H54 (cell line): Measurements from ENCODE around the gene CREG2.
A peak's percentile ranks its signal among the peaks of the same experiment; 100 is the strongest.

Source experiments
- DNase-seq: peaks from one replicate; pipeline ENCODE4 v3.0.0; 2011; ENCODE audit warnings: low spot score, mixed read lengths; ENCODE audit not compliant: insufficient read length
- FAIRE-seq: peaks from 3 replicates; lab custom pipeline; 2011; peaks lifted over from hg19 to GRCh38; lab: Jason Lieb, UNC
- POLR2A ChIP-seq: IDR thresholded peaks from 2 replicates; pipeline ENCODE4 v1.6.1; 2011; ENCODE audit warnings: low read depth, mild to moderate bottlenecking, low read length

Gene CREG2

DNA sequence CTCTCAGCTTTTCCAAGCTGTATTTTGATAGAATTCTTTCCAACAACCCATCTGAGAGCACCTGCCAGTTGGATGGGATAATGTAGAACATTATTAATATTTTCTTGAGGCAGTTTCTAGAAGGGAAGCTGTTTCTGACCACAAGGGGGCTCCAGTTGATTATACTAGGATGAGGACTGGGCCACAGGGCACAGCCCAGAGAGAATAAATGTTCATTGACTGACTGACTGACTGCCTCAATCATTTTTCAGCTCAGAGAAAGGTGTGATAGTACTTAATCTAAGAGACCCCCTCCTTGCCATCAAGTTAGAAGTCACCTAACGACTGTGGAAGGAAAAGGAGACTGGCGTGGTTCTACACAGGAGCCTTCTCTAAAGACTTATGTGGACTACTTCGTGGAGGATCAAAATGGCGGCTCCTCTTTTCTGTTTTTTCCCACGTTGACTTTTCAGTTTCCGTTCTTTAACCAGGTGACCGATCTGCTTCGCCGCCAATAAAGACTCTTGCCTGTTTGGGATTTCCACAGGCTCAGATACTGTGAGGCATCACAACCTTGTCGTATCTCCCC, 31.9 kb upstream of the CREG2 start:
- DNase-seq (peak; percentile 47), FAIRE-seq (no peak)
- TF ChIP-seq POLR2A = no peak

DNA sequence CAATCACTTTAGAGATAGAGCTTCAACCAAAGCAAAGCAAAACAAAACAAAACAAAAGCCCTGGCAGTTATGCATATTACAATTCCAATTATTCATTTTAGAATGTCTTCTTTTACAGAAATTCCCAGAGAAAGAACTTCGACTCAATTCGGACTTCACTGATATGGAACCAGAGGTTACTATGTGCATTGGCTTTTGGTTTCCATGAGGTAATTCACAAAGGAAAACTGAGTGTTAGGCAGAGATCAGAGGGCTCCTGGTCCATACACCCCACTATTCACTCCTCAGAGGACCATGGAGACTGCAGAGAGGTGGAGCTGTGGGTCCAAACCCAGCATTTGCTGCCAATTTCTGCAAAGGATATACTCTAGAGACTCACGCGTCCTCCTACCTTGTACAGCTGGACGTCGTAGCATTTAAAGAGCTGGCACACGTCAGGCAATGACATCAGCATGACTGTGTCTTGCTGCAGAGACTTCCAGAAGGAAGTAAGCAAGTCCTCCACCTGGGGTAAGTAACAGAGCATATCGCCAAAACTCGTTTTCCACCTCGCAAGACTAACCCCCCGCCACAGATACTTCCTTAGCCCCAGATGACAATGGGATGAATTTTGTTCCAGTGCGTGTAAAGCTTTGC, 31.3 kb upstream of the CREG2 start:
- DNase-seq = no peak
- TF ChIP-seq POLR2A = no peak
- no peak for FAIRE-seq

DNA sequence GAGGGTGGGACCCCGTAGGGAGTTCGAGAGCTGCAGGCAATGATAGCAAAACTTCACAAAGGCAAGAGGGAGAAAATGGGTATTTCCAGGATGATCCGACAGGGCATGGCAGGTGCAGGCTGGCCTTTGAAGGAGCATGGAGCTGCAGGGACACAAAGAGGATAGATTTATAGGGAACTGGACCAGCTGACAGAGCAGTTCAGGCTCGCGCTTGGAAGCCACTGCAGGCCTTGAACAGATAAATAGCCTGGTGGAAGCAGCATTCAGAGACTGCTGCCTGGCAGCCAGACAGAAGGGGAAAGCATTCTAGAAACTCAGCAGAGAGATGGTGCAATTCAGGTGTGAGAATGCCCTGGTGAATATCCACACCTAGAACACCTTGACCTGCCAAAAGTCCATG, 29.3 kb upstream of the CREG2 start:
- TF ChIP-seq POLR2A = no peak
- no peak for FAIRE-seq
- DNase-seq = no peak

DNA sequence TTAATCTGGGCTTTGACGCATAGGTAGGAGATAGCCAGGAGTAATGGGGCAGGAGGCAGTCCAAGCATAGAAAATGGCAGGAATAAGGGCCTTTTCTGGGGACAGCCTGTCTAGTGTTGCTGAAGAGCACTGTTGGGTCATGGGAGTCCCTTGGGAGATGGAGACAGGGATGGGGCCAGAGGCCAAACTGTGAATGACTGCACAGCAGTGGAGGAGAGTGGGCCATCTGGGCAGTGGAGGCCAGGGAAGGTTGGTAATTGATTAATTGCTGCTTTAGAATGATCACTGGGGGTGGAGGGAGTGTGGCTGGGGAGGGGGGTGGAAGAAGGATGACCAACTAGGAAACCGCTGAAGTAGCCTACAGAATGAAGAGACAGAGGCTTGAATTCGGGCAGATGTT, 28.6 kb upstream of the CREG2 start:
- no peak for DNase-seq
- TF ChIP-seq POLR2A = no peak
- FAIRE-seq = no peak

DNA sequence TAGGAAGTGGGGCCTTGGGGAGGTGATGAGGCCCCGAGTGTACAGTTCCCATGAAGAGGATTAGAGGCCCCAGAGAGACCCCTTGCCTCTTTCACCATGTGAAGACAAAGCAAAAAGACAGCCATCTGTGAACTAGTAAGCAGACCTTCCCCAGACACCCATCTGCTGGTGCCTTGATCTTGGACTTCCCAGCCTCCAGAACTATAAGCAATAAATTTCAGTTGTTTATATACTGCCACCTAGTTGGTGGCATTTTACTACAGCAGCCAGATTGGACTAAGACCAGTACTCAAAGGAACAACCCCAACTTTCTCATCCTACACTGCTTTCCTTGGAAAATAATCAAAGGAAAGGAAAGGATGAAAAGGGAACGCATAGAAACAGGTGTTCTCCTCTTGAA, 27.9 kb upstream of the CREG2 start:
- TF ChIP-seq POLR2A = no peak
- no peak for FAIRE-seq

DNA sequence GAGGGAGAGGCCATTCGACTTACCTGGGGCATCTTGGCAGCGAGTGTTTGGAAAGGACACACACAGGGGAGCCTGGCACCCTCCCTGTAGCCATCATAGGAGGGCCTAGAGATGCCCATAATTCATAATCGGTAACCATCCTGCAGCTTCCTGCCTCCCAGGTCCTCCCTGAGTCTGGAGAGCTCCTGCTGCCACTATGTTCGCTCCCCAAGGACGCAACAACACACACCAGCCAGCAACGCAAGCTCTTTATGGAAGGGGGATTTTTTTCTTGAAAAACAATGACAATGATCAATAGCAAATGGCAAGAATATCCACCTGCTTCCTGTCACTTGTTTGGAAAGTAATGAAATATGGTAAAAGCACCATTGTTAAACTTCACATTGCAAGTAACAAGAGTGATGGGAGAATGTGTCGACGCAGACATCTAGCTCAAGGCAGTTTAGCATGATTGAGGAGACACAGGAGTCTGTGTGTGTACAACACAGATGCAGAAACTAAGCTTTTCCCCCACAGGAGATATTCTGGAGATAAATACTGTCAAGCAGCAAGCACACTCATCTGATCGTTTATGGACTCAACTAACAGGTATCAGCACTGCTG, 24.9 kb upstream of the CREG2 start:
- no peak for TF ChIP-seq POLR2A
- FAIRE-seq (no peak), DNase-seq (no peak)

More for the DNA sequence above, 27.9 kb upstream of the CREG2 start:
- DNase-seq = no peak

DNA sequence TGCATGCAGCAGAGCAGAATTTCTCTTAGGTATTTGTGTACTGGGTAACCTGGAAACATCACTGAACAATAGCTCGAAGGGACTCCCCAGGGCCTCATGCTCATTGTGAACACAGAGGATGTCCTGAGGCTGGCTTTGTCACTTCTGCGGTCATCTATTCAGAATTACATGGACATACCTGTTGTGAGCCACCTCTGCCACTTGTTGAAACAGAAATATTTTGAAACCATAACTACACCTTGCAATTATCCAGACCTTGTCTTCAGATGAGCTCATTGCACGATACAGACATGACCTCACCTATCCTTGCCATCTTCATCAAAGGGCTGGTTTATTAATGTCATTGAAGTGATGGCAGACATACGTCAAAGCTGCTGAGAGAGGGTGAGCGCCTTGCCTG, 23.4 kb upstream of the CREG2 start:
- DNase-seq = no peak
- no peak for FAIRE-seq
- no peak for TF ChIP-seq POLR2A

DNA sequence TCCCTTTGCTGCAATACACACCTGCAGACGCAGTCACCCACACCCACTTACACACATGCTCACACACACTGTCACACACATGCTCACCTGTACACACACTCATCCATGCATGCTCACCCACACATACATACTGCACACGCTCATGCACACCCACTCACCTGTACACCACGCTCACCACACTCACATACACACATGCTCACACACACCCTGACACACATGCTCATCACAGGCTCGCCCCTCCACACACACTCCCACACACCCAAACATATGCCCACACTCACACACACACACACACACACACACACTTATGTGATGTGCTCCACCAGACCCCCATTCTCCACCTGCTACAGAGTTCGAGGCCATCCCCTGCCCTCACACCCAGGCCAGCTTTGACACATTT, 22.8 kb upstream of the CREG2 start:
- no peak for FAIRE-seq
- no peak for TF ChIP-seq POLR2A
- no peak for DNase-seq

DNA sequence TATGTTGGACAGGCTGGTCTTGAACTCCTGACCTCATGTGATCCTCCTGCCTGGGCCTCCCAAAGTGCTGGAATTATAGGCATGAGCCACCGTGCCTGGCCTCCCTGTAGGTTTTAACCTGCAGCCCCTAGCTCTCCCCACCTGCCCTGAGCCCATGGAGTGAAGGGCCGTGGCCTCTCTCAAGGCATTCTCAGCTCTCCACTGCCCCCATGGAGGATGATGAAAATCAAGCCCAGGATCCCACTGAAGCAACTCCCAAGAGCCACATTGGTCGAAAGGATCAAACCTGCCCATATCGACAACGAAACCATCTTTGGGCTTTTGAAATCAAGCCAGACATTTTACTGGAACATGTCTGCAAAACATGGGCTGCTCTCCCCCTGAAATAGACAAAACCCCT, 22.4 kb upstream of the CREG2 start:
- DNase-seq (no peak), FAIRE-seq (no peak)
- TF ChIP-seq POLR2A = no peak

DNA sequence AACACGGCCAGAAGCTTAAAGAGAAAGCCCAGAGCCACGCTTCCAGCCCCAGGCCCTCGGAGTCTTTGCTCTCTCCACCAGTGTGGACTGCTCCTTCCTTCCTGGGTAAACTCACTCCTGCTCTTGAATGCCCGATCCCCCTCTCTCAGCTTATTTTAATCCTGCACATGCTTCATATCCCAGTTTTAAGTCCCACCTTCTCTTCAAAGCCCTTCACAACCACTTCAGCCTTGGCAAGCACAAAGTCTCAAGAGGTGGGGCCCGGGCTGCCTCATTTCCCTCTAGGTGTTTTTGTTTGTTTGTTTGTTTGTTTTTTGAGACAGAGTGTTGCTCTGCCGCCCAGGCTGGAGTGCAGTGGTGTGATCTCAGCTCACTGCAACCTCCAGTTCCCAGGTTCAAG, 21.6 kb upstream of the CREG2 start:
- no peak for TF ChIP-seq POLR2A
- FAIRE-seq (no peak), DNase-seq (no peak)

DNA sequence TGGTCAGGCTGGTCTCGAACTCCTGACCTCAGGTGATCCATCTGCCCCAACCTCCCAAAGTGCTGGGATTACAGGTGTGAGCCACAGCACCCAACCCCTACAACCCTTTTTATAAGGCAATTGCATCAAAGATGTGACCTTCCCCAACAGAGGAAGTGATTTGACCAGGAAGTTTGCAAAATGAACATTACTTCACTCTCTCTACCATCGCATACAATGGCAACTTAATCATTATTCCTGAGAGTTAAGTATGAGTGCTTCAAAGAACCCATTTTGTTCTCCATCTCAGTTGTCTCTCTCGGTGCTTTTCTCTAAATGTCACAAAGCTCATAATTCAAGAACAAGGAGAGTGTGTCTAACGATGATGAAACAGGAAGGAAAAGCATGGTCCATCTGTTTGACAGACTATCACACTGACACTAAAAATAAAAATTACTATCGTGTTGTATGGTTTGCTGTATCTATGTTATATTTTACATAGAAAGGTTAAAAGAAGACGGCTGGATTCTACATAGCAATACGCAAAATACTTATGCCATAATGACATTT, 18.1 kb upstream of the CREG2 start:
- TF ChIP-seq POLR2A = no peak
- DNase-seq = no peak
- no peak for FAIRE-seq

DNA sequence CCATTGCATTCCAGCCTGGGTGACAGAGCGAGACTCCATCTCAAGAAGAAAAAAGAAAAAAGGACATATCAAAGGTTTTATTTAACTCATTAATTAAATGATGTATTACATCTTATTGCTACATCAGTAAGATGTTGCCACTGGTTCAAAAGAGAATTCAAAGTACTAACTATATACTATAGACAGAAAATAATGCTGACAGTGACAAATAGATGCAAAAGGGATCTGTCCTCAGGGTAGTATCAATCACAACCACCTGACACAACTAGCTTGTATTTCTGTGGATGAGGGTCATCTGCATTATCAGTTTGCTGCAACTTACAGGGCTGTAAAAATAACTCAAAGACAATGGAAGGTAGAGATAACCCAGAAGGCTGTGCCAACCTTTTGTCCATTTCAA, 16.4 kb upstream of the CREG2 start:
- no peak for DNase-seq
- TF ChIP-seq POLR2A = no peak
- FAIRE-seq = no peak

DNA sequence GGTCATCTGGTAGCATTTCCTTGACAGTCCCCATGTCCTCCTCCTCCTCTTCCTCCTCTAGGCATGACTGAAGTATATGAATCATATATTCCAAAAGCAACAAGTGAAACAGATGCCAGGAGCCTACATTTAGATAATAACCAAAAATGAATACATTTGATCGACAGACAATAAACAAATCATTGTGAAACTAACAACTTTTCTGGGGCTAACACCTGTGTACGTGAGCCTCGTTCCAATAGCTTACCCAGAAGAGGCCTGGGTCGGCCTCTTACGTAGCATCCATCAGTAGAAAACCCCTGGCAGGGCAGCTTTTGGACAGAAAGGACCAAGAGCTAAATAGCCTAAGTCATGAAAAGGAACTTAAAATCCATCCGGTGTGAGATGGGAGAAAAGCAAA, 15.3 kb upstream of the CREG2 start:
- no peak for TF ChIP-seq POLR2A
- FAIRE-seq (no peak), DNase-seq (no peak)

DNA sequence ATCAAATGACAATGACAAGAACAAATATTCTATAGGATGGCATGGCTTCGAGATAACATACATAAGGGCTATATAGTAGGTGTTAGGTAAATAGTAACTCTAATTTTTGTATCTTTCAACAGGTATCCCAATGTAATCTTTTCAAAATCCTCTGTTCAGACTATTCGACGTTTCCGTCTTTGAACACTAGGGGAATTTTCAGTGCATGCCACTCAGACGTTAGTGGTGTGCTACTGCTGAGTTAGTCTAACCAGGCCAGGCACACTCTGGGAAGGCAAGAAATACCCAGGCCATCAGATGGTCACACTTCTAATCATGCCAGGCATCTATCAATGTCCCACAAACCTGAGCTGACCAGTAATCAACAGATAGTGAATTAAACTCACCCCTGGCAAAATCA, 14.6 kb upstream of the CREG2 start:
- TF ChIP-seq POLR2A = no peak
- FAIRE-seq (no peak), DNase-seq (no peak)

DNA sequence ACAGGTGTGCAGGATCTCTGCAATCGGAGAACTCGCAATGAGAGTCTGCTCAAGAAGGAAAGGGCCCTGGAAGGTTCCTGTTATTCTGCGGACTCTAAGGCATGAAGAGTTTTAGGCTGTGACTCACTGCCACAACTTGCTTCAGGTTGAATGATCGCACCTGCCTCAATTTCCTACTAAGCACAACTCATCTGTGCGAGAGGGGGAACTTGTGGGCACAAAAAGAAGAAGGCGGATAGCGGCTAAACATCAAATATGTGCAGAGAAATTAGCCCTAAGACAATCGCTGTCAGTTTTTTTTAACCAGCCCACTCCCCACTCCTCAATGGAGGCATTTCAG, 14.0 kb upstream of the CREG2 start:
- FAIRE-seq = no peak
- TF ChIP-seq POLR2A = no peak
- DNase-seq = no peak
